Keratinocyte (primary cell): Measurements from ENCODE around the gene NR1H4. TPM values are rescaled to one million over a fixed set of nuclear protein-coding genes. Genes with fewer than 3 reads are reported as not detected.

Experiments used
- DNase-seq: peaks from one replicate; pipeline ENCODE4 v3.0.0-alpha.2; 2011; ENCODE audit warnings: low read depth, missing footprints, low spot score
- FAIRE-seq: peaks from 2 replicates; lab custom pipeline; 2011; peaks lifted over from hg19 to GRCh38; lab: Jason Lieb, UNC
- H2AFZ ChIP-seq: 2 replicates; pipeline ENCODE4 v1.6.0; 2012; ENCODE audit warnings: low read length, control low read depth, inconsistent platforms; ENCODE audit not compliant: control insufficient read depth
- H3K27ac ChIP-seq: 2 replicates; pipeline ENCODE4 v1.5.1; 2011; ENCODE audit warnings: low read length; ENCODE audit not compliant: control insufficient read depth, insufficient read depth
- H3K27me3 ChIP-seq: 3 replicates; pipeline ENCODE4 v1.6.0; 2011; ENCODE audit warnings: low read length; ENCODE audit not compliant: control insufficient read depth, insufficient read depth; ENCODE audit errors: extremely low read depth
- H3K36me3 ChIP-seq, 2 experiments: 2 replicates in 1 of 2; 3 replicates in 1 of 2; pipeline ENCODE4 v1.5.1; 2011; ENCODE audit warnings: low read length in 2 of 2, mild to moderate bottlenecking in 1 of 2; ENCODE audit not compliant: control insufficient read depth in 2 of 2, insufficient read depth in 2 of 2; ENCODE audit errors: extremely low read depth in 1 of 2
- H3K4me1 ChIP-seq: 3 replicates; pipeline ENCODE4 v1.5.1; 2011; ENCODE audit warnings: low read length; ENCODE audit not compliant: control insufficient read depth, insufficient read depth; ENCODE audit errors: extremely low read depth
- H3K4me2 ChIP-seq: 3 replicates; pipeline ENCODE4 v1.6.0; 2011; ENCODE audit warnings: low read depth, low read length; ENCODE audit not compliant: control insufficient read depth, insufficient read depth; ENCODE audit errors: extremely low read depth
- H3K4me3 ChIP-seq, 3 experiments: fragments of 200-600 bp in 1 of 3; sonication (generic) in 1 of 3; 2 replicates in 2 of 3; 3 replicates in 1 of 3; pipeline ENCODE4 v1.5.1; 2011 to 2016; ENCODE audit warnings: low read length in 3 of 3, mild to moderate bottlenecking in 3 of 3, control low read depth in 2 of 3, inconsistent platforms in 1 of 3, low read depth in 1 of 3, mixed read lengths in 1 of 3, mixed run types in 1 of 3, moderate library complexity in 1 of 3; ENCODE audit not compliant: control insufficient read depth in 2 of 3, insufficient read depth in 2 of 3; ENCODE audit errors: extremely low read depth in 1 of 3
- H3K79me2 ChIP-seq: 2 replicates; pipeline ENCODE4 v1.6.0; 2012; ENCODE audit warnings: low read length; ENCODE audit not compliant: control insufficient read depth, insufficient read depth
- H3K9ac ChIP-seq: 3 replicates; pipeline ENCODE4 v1.6.0; 2011; ENCODE audit warnings: low read length; ENCODE audit not compliant: control insufficient read depth, insufficient read depth; ENCODE audit errors: extremely low read depth
- H3K9me1 ChIP-seq: 3 replicates; pipeline ENCODE4 v1.6.0; 2011; ENCODE audit warnings: low read length; ENCODE audit not compliant: control insufficient read depth, insufficient read depth; ENCODE audit errors: extremely low read depth
- H3K9me3 ChIP-seq: 2 replicates; pipeline ENCODE4 v1.5.1; 2012; ENCODE audit warnings: low read depth, low read length; ENCODE audit not compliant: control insufficient read depth
- H4K20me1 ChIP-seq: 3 replicates; pipeline ENCODE4 v1.6.0; 2011; ENCODE audit warnings: low read length; ENCODE audit not compliant: control insufficient read depth, insufficient read depth; ENCODE audit errors: extremely low read depth
- EZH2 ChIP-seq: IDR thresholded peaks from one replicate; pipeline ENCODE4 v1.6.1; 2012; ENCODE audit warnings: inconsistent platforms, mild to moderate bottlenecking, low read length, moderate library complexity
- dilution Hi-C: fragments of 300-500 bp; cut with MboI; formaldehyde crosslinking; loops from one replicate; pipeline ENCODE4 v1.7.0; 2020; ENCODE audit warnings: low sequenced_read_pairs; ENCODE audit not compliant: extremely low pct_ligation_motif_present
- polyA plus RNA-seq, 5 experiments: library from polyadenylated mRNA; depleted of rRNA in 3 of 5; stranded (reverse) in 3 of 5; stranded (forward) in 1 of 5; unstranded in 1 of 5; fragments of >200 nt; gene quantifications; 1 replicate in 1 of 5; 2 replicates in 3 of 5; 3 replicates in 1 of 5; pipeline versions ENCODE4 v1.2.1 to v1.2.3, GENCODE V29; 2011 to 2012; ENCODE audit warnings: missing spikeins in 2 of 5, low read depth in 1 of 5, low replicate concordance in 1 of 5
- TF ChIP-seq, protein P1 (sequence below), 3 experiments: IDR thresholded peaks in 1 of 3; conservative IDR thresholded peaks in 1 of 3; optimal IDR thresholded peaks in 1 of 3; 2 replicates in 2 of 3; 3 replicates in 1 of 3; pipeline versions ENCODE3 to v1.5.1; 2011; ENCODE audit warnings: low read length in 3 of 3, mild to moderate bottlenecking in 3 of 3, moderate library complexity in 2 of 3, control low read depth in 1 of 3, inconsistent platforms in 1 of 3; ENCODE audit not compliant: insufficient read depth in 2 of 3; ENCODE audit errors: extremely low read depth in 1 of 3

The NR1H4 gene
- polyA plus RNA-seq, 1 donor (not counting 4 experiments of a cell fraction or from before 2014, with no cell fraction given): not detected

DNA sequence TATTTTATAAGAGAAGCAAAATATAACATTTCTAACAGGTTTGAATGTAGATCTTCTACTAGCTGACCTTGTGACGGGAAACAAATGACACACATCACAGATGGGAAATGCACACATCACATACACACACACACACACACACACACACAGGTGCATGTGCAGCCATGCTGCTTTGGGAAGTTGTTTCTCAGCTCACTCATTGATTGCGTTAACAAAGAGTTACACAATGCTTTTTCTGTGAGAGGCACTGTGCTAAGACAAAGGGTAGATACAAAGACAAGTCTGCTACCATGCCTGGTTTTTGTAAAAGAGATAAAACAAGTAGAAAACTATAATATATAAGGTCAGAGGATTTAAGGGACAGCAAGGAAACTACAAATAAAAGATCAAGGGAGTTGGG, 1.3 kb upstream of the NR1H4 start:
- FAIRE-seq (no peak), DNase-seq (no peak)
- no peaks in the 10 kb centered on the region for H3K79me2 ChIP-seq
- no peak overlapping the region for H3K4me3 ChIP-seq
- no peaks in the 10 kb centered on the region for H3K27me3 ChIP-seq
- no peak overlapping the region for H3K9ac ChIP-seq
- no peaks in the 10 kb centered on the region for H3K4me1 ChIP-seq
- no peak for TF ChIP-seq EZH2
- TF ChIP-seq, protein P1, sequence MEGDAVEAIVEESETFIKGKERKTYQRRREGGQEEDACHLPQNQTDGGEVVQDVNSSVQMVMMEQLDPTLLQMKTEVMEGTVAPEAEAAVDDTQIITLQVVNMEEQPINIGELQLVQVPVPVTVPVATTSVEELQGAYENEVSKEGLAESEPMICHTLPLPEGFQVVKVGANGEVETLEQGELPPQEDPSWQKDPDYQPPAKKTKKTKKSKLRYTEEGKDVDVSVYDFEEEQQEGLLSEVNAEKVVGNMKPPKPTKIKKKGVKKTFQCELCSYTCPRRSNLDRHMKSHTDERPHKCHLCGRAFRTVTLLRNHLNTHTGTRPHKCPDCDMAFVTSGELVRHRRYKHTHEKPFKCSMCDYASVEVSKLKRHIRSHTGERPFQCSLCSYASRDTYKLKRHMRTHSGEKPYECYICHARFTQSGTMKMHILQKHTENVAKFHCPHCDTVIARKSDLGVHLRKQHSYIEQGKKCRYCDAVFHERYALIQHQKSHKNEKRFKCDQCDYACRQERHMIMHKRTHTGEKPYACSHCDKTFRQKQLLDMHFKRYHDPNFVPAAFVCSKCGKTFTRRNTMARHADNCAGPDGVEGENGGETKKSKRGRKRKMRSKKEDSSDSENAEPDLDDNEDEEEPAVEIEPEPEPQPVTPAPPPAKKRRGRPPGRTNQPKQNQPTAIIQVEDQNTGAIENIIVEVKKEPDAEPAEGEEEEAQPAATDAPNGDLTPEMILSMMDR (optimal IDR thresholded peaks at IDR 0.05 in 1 of 3, IDR thresholded peaks at IDR 0.05 in 1 of 3, conservative IDR thresholded peaks at IDR 0.05 in 1 of 3; ENCODE audit: extremely low read depth in 1 of 3, insufficient read depth in 2 of 3, low read length in 3 of 3): no peak
- H3K4me2 ChIP-seq: no peak overlapping the region
- no peaks in the 10 kb centered on the region for H3K9me3 ChIP-seq
- H3K27ac ChIP-seq: no peak overlapping the region
- no peaks in the 10 kb centered on the region for H3K9me1 ChIP-seq
- dilution Hi-C loops: no loop called here
- H3K36me3 ChIP-seq: no peaks in the 10 kb centered on the region
- H2AFZ ChIP-seq: no peak overlapping the region
- no peaks in the 10 kb centered on the region for H4K20me1 ChIP-seq

DNA sequence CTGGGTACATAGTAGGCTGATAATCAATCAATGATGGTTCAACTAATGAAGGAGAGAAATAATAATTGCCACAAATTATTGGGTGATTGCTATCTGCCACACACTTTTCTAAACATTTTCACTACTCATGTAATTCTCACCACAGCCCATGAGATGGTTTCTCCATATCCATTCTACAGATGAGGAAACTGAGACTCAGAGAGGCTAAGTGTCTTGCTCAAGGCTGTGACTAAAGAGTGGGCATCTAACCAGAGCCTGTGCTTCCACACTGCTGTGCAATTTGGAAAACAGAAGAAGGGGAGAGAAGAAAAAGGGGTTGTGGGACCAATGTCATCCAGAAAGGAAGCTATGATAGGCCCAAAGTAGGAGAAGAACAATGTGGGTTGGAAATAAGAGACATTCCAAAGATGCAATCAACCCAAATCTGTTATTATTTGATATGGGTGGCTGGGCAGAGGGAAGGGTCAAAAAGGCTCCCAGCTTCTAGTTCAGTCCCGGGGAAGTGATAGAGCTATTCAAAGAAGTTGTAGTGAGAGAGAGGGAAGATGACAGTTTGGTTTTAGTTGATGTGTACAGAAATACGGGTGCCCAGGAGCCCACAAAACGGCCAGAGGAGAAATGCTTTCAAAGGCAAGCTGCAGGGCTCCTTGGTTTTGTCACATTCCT, 483 bp upstream of the NR1H4 start:
- no peaks in the 10 kb centered on the region for H4K20me1 ChIP-seq
- no peaks in the 10 kb centered on the region for H3K27me3 ChIP-seq
- no peak for DNase-seq
- FAIRE-seq: no peak
- no peaks in the 10 kb centered on the region for H3K79me2 ChIP-seq
- H3K9me3 ChIP-seq: no peaks in the 10 kb centered on the region
- H3K9me1 ChIP-seq: no peaks in the 10 kb centered on the region
- no peak overlapping the region for H3K27ac ChIP-seq
- no peak overlapping the region for H3K9ac ChIP-seq
- H3K36me3 ChIP-seq: no peaks in the 10 kb centered on the region
- no peak overlapping the region for H3K4me3 ChIP-seq
- dilution Hi-C loops: no loop called here
- H3K4me1 ChIP-seq: no peaks in the 10 kb centered on the region
- H3K4me2 ChIP-seq: no peak overlapping the region
- no peak for TF ChIP-seq EZH2
- TF ChIP-seq, protein P1 (optimal IDR thresholded peaks at IDR 0.05 in 1 of 3, IDR thresholded peaks at IDR 0.05 in 1 of 3, conservative IDR thresholded peaks at IDR 0.05 in 1 of 3; ENCODE audit: extremely low read depth in 1 of 3, insufficient read depth in 2 of 3, low read length in 3 of 3): no peak
- H2AFZ ChIP-seq: no peak overlapping the region
